B cell (primary cell): ENCODE results near the gene EHD4.

ENCODE experiments used
- EZH2 ChIP-seq: IDR thresholded peaks from 2 replicates; pipeline ENCODE4 v1.6.1; 2012; ENCODE audit warnings: borderline replicate concordance, low read depth, mild to moderate bottlenecking, moderate library complexity, low read length; ENCODE audit not compliant: insufficient read depth, poor library complexity, severe bottlenecking
- TF ChIP-seq, protein P1 (sequence below): fragments of 200-600 bp; IDR thresholded peaks from one replicate; pipeline ENCODE4 v1.8.0; 2022; ENCODE audit warnings: antibody characterized with exemption, mild to moderate bottlenecking

DNA sequence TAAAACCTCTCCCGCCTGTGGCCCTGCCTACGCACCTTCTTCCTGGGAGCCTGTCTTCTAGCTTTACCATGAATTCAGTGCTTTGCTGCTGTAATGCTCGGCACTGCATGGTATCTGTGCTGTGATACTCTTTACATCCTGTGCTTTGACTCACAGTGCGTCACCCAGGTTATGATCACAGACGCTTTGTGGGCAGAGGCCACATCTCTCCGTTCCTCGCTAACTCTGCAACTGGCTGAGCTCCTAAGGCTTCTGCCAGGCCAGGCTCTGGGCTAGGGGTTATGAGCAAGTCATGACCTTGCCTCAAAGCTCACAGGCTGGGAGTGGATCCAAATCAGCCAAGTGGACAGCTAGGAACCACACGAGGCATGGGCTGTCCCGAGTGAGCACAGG lies 101.7 kb downstream of the EHD4 start:
- TF ChIP-seq, protein P1, sequence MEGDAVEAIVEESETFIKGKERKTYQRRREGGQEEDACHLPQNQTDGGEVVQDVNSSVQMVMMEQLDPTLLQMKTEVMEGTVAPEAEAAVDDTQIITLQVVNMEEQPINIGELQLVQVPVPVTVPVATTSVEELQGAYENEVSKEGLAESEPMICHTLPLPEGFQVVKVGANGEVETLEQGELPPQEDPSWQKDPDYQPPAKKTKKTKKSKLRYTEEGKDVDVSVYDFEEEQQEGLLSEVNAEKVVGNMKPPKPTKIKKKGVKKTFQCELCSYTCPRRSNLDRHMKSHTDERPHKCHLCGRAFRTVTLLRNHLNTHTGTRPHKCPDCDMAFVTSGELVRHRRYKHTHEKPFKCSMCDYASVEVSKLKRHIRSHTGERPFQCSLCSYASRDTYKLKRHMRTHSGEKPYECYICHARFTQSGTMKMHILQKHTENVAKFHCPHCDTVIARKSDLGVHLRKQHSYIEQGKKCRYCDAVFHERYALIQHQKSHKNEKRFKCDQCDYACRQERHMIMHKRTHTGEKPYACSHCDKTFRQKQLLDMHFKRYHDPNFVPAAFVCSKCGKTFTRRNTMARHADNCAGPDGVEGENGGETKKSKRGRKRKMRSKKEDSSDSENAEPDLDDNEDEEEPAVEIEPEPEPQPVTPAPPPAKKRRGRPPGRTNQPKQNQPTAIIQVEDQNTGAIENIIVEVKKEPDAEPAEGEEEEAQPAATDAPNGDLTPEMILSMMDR: no peak
- TF ChIP-seq EZH2: no peak
